H1 (cell line): Measurements from ENCODE around the gene BRICD5. TPM values are rescaled to one million over a fixed set of nuclear protein-coding genes. Genes with fewer than 3 reads are reported as not detected.

Experiments used
- CBX8 ChIP-seq: fragments of 300-800, 300-1000 bp; sonication (generic); IDR thresholded peaks from 2 replicates; pipeline ENCODE4 v1.7.1; 2016; ENCODE audit warnings: low read depth, low read length, borderline replicate concordance
- EGR1 ChIP-seq: IDR thresholded peaks from 2 replicates; pipeline ENCODE4 v1.6.1; 2011; ENCODE audit warnings: low read depth, low read length, borderline replicate concordance
- EP300 ChIP-seq, 2 experiments: IDR thresholded peaks; 1 replicate in 1 of 2; 2 replicates in 1 of 2; pipeline ENCODE4 v1.6.1; 2011 to 2012; ENCODE audit warnings: low read depth in 2 of 2, low read length in 2 of 2, mild to moderate bottlenecking in 2 of 2, borderline replicate concordance in 1 of 2, inconsistent platforms in 1 of 2, moderate library complexity in 1 of 2
- GTF2F1 ChIP-seq: IDR thresholded peaks from 2 replicates; pipeline ENCODE4 v1.6.1; 2012; ENCODE audit warnings: low read depth, low read length, improper control_type of control experiment, borderline replicate concordance
- polyA plus RNA-seq, 7 experiments: library from polyadenylated mRNA; depleted of rRNA in 3 of 7; stranded (reverse) in 5 of 7; unstranded in 2 of 7; fragments of >200 nt in 5 of 7; fragments of 200-250 nt in 2 of 7; gene quantifications; 1 replicate in 5 of 7; 2 replicates in 1 of 7; 4 replicates in 1 of 7; pipeline versions ENCODE4 v1.2.1 to v1.2.3, GENCODE V29; 2011 to 2013; ENCODE audit warnings: missing spikeins in 2 of 7, mixed read lengths in 2 of 7
- total RNA-seq: library from RNA; stranded (reverse); fragmentation: NEBNext Ultra II Directional; extraction: Animal tissue kit (Norgen Biotek cat#: 25700); gene quantifications from 2 replicates; pipeline ENCODE4 v1.2.1, GENCODE V29; 2021
- TF ChIP-seq, protein P1 (sequence below), 3 experiments: IDR thresholded peaks; 1 replicate in 2 of 3; 2 replicates in 1 of 3; pipeline versions ENCODE4 v1.5.1 to v1.6.1; 2011; ENCODE audit warnings: low read length in 3 of 3, mild to moderate bottlenecking in 3 of 3, inconsistent platforms in 2 of 3, low read depth in 1 of 3, moderate library complexity in 1 of 3; ENCODE audit not compliant: insufficient read depth in 1 of 3; ENCODE audit errors: control extremely low read depth in 1 of 3
- TF ChIP-seq, protein P2 (sequence below): fragments of 300-600 bp; sonication (generic); IDR thresholded peaks from 2 replicates; pipeline ENCODE4 v1.7.1; 2012; ENCODE audit warnings: low read length, moderate library complexity, mild to moderate bottlenecking, inconsistent platforms; ENCODE audit not compliant: insufficient replicate concordance

BRICD5 gene
- total and polyA plus RNA-seq, 2 of the 8 experiments (the other 6 are each of a cell fraction or from before 2014, with no cell fraction given), result 8.5 to 14.2 TPM

DNA sequence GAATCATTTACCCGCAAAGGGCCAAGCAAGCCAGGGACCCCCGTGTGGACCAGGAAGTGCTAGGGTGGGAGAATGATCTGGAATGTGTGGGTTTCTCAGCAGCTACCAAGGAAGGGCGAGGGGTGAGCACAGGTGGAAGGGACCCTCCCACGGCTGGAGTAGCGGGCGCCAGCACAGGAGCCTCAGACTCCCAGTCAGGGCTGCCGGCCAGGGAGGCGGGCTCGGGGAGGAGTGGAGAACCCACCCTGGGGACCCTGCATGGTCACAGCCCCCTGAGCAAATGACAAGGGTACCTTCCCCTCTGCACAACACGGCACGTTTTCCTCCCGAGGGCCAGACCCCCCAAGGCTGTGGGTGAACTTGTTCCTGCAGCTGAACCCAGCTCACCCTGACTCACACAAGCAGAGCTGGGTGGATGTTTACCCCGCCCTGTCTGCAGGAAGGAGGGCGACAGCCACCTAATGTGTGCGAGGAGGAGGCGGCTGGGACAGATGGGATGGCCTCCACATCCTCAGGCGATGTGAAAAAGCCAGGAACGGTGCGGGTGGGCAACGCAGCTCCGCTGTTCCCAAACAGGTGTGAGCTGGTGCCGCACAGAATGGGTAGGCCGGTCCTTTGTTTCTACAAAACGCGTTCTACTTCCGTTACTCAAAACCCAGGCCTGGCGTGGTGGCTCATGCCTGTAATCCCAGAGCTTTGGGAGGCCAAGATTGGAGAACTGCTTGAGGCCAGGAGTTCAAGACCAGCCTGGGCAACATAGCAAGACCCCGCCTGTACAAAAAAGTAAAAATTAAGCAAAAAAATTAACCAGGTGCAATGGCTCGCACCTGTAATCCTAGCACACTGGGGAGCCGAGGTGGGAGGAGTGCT is 34.5 kb upstream of the BRICD5 start (continued):
- TF ChIP-seq, protein P1, sequence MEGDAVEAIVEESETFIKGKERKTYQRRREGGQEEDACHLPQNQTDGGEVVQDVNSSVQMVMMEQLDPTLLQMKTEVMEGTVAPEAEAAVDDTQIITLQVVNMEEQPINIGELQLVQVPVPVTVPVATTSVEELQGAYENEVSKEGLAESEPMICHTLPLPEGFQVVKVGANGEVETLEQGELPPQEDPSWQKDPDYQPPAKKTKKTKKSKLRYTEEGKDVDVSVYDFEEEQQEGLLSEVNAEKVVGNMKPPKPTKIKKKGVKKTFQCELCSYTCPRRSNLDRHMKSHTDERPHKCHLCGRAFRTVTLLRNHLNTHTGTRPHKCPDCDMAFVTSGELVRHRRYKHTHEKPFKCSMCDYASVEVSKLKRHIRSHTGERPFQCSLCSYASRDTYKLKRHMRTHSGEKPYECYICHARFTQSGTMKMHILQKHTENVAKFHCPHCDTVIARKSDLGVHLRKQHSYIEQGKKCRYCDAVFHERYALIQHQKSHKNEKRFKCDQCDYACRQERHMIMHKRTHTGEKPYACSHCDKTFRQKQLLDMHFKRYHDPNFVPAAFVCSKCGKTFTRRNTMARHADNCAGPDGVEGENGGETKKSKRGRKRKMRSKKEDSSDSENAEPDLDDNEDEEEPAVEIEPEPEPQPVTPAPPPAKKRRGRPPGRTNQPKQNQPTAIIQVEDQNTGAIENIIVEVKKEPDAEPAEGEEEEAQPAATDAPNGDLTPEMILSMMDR (IDR thresholded peaks at IDR 0.05; ENCODE audit: control extremely low read depth in 1 of 3, insufficient read depth in 1 of 3, low read depth in 1 of 3, low read length in 3 of 3), result no peak
- TF ChIP-seq EGR1, result no peak
- TF ChIP-seq CBX8, result no peak
- no peak for TF ChIP-seq EP300 (IDR thresholded peaks at IDR 0.05; ENCODE audit: borderline replicate concordance in 1 of 2, low read depth in 2 of 2, low read length in 2 of 2)
- TF ChIP-seq GTF2F1, result no peak
- TF ChIP-seq, protein P2, sequence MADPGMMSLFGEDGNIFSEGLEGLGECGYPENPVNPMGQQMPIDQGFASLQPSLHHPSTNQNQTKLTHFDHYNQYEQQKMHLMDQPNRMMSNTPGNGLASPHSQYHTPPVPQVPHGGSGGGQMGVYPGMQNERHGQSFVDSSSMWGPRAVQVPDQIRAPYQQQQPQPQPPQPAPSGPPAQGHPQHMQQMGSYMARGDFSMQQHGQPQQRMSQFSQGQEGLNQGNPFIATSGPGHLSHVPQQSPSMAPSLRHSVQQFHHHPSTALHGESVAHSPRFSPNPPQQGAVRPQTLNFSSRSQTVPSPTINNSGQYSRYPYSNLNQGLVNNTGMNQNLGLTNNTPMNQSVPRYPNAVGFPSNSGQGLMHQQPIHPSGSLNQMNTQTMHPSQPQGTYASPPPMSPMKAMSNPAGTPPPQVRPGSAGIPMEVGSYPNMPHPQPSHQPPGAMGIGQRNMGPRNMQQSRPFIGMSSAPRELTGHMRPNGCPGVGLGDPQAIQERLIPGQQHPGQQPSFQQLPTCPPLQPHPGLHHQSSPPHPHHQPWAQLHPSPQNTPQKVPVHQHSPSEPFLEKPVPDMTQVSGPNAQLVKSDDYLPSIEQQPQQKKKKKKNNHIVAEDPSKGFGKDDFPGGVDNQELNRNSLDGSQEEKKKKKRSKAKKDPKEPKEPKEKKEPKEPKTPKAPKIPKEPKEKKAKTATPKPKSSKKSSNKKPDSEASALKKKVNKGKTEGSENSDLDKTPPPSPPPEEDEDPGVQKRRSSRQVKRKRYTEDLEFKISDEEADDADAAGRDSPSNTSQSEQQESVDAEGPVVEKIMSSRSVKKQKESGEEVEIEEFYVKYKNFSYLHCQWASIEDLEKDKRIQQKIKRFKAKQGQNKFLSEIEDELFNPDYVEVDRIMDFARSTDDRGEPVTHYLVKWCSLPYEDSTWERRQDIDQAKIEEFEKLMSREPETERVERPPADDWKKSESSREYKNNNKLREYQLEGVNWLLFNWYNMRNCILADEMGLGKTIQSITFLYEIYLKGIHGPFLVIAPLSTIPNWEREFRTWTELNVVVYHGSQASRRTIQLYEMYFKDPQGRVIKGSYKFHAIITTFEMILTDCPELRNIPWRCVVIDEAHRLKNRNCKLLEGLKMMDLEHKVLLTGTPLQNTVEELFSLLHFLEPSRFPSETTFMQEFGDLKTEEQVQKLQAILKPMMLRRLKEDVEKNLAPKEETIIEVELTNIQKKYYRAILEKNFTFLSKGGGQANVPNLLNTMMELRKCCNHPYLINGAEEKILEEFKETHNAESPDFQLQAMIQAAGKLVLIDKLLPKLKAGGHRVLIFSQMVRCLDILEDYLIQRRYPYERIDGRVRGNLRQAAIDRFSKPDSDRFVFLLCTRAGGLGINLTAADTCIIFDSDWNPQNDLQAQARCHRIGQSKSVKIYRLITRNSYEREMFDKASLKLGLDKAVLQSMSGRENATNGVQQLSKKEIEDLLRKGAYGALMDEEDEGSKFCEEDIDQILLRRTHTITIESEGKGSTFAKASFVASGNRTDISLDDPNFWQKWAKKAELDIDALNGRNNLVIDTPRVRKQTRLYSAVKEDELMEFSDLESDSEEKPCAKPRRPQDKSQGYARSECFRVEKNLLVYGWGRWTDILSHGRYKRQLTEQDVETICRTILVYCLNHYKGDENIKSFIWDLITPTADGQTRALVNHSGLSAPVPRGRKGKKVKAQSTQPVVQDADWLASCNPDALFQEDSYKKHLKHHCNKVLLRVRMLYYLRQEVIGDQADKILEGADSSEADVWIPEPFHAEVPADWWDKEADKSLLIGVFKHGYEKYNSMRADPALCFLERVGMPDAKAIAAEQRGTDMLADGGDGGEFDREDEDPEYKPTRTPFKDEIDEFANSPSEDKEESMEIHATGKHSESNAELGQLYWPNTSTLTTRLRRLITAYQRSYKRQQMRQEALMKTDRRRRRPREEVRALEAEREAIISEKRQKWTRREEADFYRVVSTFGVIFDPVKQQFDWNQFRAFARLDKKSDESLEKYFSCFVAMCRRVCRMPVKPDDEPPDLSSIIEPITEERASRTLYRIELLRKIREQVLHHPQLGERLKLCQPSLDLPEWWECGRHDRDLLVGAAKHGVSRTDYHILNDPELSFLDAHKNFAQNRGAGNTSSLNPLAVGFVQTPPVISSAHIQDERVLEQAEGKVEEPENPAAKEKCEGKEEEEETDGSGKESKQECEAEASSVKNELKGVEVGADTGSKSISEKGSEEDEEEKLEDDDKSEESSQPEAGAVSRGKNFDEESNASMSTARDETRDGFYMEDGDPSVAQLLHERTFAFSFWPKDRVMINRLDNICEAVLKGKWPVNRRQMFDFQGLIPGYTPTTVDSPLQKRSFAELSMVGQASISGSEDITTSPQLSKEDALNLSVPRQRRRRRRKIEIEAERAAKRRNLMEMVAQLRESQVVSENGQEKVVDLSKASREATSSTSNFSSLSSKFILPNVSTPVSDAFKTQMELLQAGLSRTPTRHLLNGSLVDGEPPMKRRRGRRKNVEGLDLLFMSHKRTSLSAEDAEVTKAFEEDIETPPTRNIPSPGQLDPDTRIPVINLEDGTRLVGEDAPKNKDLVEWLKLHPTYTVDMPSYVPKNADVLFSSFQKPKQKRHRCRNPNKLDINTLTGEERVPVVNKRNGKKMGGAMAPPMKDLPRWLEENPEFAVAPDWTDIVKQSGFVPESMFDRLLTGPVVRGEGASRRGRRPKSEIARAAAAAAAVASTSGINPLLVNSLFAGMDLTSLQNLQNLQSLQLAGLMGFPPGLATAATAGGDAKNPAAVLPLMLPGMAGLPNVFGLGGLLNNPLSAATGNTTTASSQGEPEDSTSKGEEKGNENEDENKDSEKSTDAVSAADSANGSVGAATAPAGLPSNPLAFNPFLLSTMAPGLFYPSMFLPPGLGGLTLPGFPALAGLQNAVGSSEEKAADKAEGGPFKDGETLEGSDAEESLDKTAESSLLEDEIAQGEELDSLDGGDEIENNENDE, result no peak
